T follicular helper cell (primary cell): ENCODE results near the gene ULK2.

Source experiments
- DNase-seq: peaks from one replicate; pipeline ENCODE4 v3.0.0-alpha.2; 2020; ENCODE audit warnings: low read depth

ULK2 gene

DNA sequence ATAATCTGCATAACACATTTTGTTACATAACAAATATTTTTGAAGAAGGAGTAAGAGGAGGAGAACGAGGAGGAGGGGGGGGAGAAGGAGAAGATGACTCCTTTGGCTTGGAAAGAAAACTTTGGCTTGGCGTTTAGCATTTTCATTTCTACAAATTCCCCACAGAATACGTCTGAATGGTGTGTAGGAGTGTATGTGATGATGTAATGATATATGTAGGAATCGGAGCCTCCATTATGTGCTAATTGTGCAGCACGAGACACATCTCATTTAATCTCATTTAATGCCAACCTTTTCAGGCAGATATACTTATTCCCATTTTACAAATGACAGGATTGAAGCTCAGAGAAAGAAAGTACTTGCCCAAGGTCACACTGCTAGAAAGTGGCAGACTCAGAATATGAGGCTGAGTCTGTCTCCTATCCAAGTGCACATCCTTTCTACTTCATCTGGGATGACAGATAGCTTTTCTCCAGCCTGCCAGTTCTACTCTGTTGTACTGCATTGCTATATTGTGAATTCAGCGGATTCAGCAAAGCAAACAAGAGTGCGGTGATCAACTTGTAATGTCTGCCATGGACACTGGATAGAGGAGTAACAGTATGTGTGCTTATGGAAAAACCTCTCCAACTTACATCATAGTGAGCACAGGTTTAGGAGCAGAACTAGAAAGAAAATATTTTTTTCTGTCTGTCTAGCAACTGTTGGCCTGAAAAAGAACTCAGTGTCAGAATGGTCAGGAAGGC, 140.9 kb downstream of the ULK2 start:
- DNase-seq: no peak

GRCh38 chr17:19725486-19725885, 142.2 kb downstream of the ULK2 start:
- no peak for DNase-seq

GRCh38 chr17:19724501-19725420, 143.0 kb downstream of the ULK2 start:
- DNase-seq: no peak

DNA sequence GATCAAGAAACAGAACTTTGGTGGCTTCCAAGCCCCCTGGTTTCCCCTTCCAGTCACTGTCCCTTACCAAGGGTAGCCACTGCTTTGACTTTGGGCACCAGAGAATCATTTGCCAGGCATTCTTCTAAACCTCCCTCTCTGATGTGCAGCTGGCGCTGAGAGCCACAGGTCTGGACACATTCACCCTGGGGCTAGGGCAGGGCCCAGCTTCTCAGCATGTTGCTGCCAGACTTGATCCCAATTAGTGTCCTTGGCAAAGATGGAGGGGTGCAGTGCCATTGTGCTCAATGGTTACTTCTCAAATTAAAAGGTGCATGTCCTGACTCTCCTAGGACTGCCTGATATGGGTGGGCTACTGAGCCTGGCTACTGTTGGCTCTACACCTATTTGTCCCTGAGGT, 143.8 kb downstream of the ULK2 start:
- no peak for DNase-seq
